Astrocyte of the spinal cord (primary cell): ENCODE results near the gene ITPKC.

Experiments
- DNase-seq: peaks from one replicate; pipeline ENCODE4 v3.0.0; 2011; ENCODE audit warnings: low read depth, low spot score
- H3K4me3 ChIP-seq: 2 replicates; pipeline ENCODE4 v1.5.1; 2011; ENCODE audit warnings: low read depth, mild to moderate bottlenecking, low read length, moderate library complexity
- in situ Hi-C: cut with HindIII; loops from 2 replicates; pipeline ENCODE4 v1.10.0; 2017; ENCODE audit warnings: low sequenced_read_pairs
- TF ChIP-seq, protein P1 (sequence below): IDR thresholded peaks from 2 replicates; pipeline ENCODE4 v1.5.1; 2012; ENCODE audit warnings: low read depth, mild to moderate bottlenecking, low read length, inconsistent platforms

ITPKC gene

DNA sequence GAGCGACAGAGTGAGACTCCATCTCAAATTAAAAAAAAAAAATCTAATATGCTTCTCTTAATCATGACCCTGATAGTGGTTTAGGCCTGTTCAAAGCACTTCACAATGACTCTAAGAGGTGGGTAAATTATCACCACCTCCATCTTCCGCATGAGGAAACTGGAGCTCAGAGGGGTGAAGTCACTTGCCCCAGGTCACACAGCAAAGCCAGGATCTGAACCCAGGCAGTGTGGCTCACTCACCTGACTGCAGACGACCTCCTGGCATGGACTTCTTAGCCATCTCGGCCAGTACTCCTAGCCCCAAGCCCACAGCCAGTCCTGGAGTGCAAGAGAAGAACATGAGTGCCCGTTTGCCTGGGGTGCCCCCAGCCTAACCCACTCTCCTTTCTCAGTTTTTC lies 7.1 kb upstream of the ITPKC start:
- TF ChIP-seq, protein P1, sequence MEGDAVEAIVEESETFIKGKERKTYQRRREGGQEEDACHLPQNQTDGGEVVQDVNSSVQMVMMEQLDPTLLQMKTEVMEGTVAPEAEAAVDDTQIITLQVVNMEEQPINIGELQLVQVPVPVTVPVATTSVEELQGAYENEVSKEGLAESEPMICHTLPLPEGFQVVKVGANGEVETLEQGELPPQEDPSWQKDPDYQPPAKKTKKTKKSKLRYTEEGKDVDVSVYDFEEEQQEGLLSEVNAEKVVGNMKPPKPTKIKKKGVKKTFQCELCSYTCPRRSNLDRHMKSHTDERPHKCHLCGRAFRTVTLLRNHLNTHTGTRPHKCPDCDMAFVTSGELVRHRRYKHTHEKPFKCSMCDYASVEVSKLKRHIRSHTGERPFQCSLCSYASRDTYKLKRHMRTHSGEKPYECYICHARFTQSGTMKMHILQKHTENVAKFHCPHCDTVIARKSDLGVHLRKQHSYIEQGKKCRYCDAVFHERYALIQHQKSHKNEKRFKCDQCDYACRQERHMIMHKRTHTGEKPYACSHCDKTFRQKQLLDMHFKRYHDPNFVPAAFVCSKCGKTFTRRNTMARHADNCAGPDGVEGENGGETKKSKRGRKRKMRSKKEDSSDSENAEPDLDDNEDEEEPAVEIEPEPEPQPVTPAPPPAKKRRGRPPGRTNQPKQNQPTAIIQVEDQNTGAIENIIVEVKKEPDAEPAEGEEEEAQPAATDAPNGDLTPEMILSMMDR: no peak
- no peak for DNase-seq
- H3K4me3 ChIP-seq: no peak overlapping the region
- in situ Hi-C loops: no loop called here

DNA sequence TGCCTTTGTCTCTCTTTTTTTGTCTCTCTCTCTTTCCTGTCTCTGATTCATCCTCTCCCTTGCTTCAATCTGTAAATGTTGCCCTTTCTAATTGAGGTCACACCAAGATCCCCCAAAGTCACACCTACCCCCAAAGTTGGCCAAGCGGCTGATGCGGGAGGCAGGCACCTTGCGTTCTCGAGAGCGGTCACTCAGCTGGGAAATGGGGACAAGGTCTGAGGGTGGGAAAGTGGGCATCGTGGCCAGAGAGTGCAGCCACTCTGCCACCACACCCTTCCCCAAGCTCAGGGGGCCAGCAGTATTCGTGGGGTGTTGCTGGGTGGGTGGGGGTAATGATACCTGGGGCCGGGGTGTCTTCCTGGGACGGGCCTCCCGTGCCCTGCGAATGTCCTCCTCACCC lies 3.0 kb upstream of the ITPKC start:
- TF ChIP-seq, protein P1: no peak
- H3K4me3 ChIP-seq: no peak overlapping the region
- no peak for DNase-seq
- in situ Hi-C loops: no loop called here

DNA sequence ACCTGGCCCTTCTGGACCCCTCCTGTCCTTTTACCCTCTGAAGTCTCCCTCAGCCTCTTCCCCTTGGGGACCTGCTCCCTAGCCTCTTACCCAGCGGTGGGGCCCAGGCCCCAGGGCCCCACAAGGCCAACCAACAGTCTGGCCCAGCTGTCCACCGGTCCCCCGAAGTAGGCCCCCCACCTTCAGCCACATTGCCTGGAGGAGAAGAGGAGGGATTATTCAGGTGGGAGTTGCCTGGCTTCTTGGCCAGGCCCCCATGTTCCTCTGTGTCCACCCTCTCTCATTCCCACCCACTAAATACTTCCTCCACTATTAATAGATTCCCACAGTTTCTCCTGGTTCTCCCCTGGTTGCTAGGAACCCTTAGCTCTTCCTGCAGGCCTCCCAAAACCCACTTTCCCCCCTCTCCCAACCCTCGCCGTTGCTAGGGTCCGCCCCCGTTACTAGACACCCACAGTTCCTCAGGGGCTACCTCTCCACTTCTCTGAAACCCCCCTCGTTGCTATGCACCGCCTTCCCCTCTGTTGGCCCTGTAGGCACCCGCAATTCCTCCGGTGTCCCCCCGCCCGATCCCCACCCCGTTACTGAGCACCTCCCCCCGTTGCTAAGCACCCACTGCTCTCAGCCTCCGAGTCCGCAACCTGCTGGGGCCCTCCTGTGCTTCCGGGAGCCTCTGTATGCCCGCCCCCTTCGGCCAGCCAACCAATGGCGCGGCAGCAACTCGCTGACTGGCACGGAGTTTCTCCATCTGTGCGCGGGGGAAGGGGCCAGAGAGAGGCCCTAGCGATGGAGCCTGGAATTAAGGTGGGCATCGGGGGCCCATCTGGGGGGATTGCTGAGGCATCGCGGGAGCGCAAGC lies 2.2 kb upstream of the ITPKC start:
- TF ChIP-seq, protein P1: peak; percentile 3
- DNase-seq: peak; percentile 95
- H3K4me3 ChIP-seq: peak overlapping the region; percentile 51
- in situ Hi-C loops: no loop called here

DNA sequence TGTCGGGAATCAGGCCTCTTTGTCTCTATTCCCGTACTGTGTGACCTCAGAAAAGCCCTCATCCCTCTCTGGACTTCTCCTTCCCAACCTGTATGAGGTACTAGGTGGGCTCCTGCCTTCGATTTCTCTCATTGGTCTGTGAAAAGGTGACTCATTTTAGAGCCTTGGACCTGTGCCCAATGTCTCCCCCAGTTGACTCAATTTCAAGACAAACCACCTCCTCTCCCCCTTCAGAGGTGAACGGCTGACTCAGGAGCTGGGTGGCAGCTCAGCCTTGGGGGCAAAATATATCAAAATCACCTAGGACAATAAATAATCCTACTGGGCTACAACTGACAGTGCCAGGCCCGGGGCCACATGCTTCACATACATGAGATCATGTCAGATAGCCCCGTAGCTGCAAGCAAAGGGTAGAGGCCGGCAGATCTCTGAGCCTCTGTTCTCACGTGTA lies 856 bp upstream of the ITPKC start:
- DNase-seq: no peak
- TF ChIP-seq, protein P1: no peak
- peak overlapping the region; percentile 83 for H3K4me3 ChIP-seq
- in situ Hi-C loops: no loop called here

DNA sequence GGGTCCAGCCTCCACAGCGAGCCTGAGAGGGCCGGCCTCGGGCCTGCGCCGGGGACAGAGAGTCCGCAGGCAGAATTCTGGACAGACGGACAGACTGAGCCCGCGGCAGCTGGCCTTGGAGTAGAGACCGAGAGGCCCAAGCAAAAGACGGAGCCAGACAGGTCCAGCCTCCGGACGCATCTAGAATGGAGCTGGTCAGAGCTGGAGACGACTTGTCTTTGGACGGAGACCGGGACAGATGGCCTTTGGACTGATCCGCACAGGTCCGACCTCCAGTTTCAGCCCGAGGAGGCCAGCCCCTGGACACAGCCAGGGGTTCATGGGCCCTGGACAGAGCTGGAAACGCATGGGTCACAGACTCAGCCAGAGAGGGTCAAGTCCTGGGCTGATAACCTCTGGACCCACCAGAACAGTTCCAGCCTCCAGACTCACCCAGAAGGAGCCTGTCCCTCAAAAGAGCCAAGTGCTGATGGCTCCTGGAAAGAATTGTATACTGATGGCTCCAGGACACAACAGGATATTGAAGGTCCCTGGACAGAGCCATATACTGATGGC lies 490 bp downstream of the ITPKC start:
- in situ Hi-C loops: no loop called here
- H3K4me3 ChIP-seq: peak overlapping the region; percentile 83
- DNase-seq: no peak
- TF ChIP-seq, protein P1: no peak

DNA sequence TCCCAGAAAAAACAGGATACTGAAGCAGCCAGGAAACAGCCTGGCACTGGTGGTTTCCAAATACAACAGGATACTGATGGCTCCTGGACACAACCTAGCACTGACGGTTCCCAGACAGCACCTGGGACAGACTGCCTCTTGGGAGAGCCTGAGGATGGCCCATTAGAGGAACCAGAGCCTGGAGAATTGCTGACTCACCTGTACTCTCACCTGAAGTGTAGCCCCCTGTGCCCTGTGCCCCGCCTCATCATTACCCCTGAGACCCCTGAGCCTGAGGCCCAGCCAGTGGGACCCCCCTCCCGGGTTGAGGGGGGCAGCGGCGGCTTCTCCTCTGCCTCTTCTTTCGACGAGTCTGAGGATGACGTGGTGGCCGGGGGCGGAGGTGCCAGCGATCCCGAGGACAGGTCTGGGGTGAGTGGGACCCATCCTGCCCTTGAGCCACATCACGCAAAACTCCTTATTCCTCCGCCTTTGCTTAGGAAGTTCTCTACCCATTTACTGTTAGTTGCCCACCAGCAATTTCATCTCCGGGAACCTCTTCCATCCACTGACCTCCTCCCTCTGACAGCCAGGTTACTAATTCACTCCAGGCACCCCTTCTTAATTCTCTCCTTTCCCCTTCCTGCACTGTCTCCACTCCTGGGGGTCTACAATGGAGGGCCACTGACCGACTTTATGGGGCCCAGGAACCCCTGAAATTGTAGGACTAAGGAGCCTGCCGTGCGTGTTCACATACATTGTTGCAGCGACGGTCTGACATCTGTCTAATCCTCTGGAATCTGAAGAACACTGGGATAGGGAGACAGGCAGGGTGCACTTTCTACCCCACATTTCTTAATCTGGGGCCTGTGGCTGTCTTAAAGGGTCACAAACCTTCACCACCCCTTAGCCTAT lies 1.2 kb downstream of the ITPKC start:
- TF ChIP-seq, protein P1: no peak
- H3K4me3 ChIP-seq: peak overlapping the region; percentile 83
- in situ Hi-C loops: no loop called here
- no peak for DNase-seq
